Stomach (tissue), 4 donors: ENCODE measurements around the gene STPG4.

Experiments used
- CTCF ChIP-seq, 7 experiments: fragments of 450-650 bp in 4 of 7; fragments of 200-600 bp in 3 of 7; sonication (generic) in 3 of 7; IDR thresholded peaks; one replicate each; pipeline ENCODE4 v1.5.1; 2016 to 2019; ENCODE audit warnings: antibody characterized with exemption in 7 of 7, control low read depth in 2 of 7, mild to moderate bottlenecking in 1 of 7
- POLR2A ChIP-seq, 4 donors: fragments of 450-650 bp; IDR thresholded peaks; one replicate each; pipeline ENCODE4 v1.6.1; 2016; ENCODE audit warnings: antibody characterized with exemption in 4 of 4, control low read depth in 2 of 4, mild to moderate bottlenecking in 1 of 4, moderate library complexity in 1 of 4
- POLR2AphosphoS5 ChIP-seq, 3 donors: sonication (generic); formaldehyde crosslinking; IDR thresholded peaks; one replicate each; pipeline ENCODE4 v1.6.1; 2016; ENCODE audit warnings: antibody characterized with exemption in 3 of 3

DNA sequence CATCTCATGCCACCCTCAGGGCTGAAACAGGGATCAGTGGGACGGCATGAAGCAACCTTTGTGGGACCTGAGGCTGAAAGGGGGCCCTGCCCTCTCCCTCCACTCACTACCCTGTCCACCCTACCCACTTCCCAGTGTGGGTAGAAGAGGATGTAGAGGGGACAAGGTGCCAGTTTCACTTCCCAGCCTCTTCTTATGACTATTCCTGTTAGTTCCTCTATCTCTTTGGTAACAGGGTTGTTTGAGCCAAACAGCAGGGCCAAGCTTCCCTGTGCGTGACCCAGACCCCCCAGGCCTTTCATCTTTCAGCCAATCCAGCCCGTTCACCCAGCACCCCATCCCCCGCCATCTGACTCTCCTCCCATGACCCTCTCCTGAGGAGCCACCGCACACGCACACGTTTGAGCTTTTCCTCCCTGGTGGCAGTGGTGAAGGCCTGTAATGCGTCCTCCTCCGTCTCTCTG lies 82.3 kb downstream of the STPG4 start:
- TF ChIP-seq CTCF (IDR thresholded peaks at IDR 0.05), result no peak
- TF ChIP-seq POLR2A (IDR thresholded peaks at IDR 0.05), result no peak
- TF ChIP-seq POLR2AphosphoS5 (IDR thresholded peaks at IDR 0.05), result no peak
